PC-3 (cell line): ENCODE results near the gene NCF4. TPM values are rescaled to one million over a fixed set of nuclear protein-coding genes. Genes with fewer than 3 reads are reported as not detected.

Experiments used
- ATAC-seq: fragments of 200-7000 bp; cut with Tn5 transposase; 2 replicates; pipeline ENCODE4 v1.9.1; 2020; ENCODE audit warnings: mild to moderate bottlenecking, moderate library complexity
- BruUV-seq: library from RNA; stranded (reverse); fragments of 400-500 nt; replicated peaks from 2 replicates; lab custom pipeline; 2021; lab: Mats Ljungman, UMichigan
- CTCF ChIA-PET: fragments of 300-600 bp; sonication (Branson Sonifier 250); formaldehyde crosslinking; loops from one replicate; lab custom pipeline; 2022; ENCODE audit warnings: antibody characterized with exemption; lab: Charles Lee
- POLR2A ChIA-PET: fragments of 300-600 bp; sonication (Branson Sonifier 250); formaldehyde crosslinking; loops from one replicate; lab custom pipeline; 2022; ENCODE audit warnings: antibody characterized with exemption; ENCODE audit not compliant: unreplicated experiment; lab: Charles Lee
- DNase-seq: peaks from one replicate; pipeline ENCODE4 v3.0.0-alpha.2; 2015
- H2AFZ ChIP-seq: fragments of 300-600 bp; sonication (generic); 2 replicates; pipeline ENCODE4 v1.6.0; 2016; ENCODE audit warnings: antibody characterized with exemption, low read length
- H3F3A ChIP-seq: fragments of 300-600 bp; sonication (generic); one replicate; pipeline ENCODE4 v1.6.0; 2017; ENCODE audit warnings: antibody characterized with exemption, low read length, control low read depth, mild to moderate bottlenecking; ENCODE audit not compliant: unreplicated experiment
- H3K27ac ChIP-seq: fragments of 300-600 bp; sonication (generic); 2 replicates; pipeline ENCODE4 v1.5.1; 2016; ENCODE audit warnings: mild to moderate bottlenecking, low read length
- H3K27me3 ChIP-seq: fragments of 300-600 bp; sonication (generic); 2 replicates; pipeline ENCODE4 v1.6.1; 2016; ENCODE audit warnings: low read length, mixed read lengths
- H3K36me3 ChIP-seq: fragments of 300-600 bp; sonication (generic); 2 replicates; pipeline ENCODE4 v1.6.1; 2016; ENCODE audit warnings: low read depth, mixed run types, low read length, mixed read lengths
- H3K4me1 ChIP-seq: fragments of 300-600 bp; sonication (generic); 2 replicates; pipeline ENCODE4 v1.5.1; 2016; ENCODE audit warnings: low read length; ENCODE audit not compliant: insufficient read depth
- H3K4me2 ChIP-seq: fragments of 300-600 bp; sonication (generic); 2 replicates; pipeline ENCODE4 v1.6.0; 2016; ENCODE audit warnings: low read length
- H3K4me3 ChIP-seq: fragments of 300-600 bp; sonication (generic); 2 replicates; pipeline ENCODE4 v1.5.1; 2016; ENCODE audit warnings: mild to moderate bottlenecking, low read length, mixed read lengths
- H3K79me2 ChIP-seq: fragments of 300-600 bp; sonication (generic); 2 replicates; pipeline ENCODE4 v1.6.1; 2017; ENCODE audit warnings: low read length, mixed read lengths
- H3K9ac ChIP-seq: fragments of 300-600 bp; sonication (generic); 2 replicates; pipeline ENCODE4 v1.6.0; 2016; ENCODE audit warnings: mild to moderate bottlenecking, low read length
- H3K9me2 ChIP-seq: fragments of 300-600 bp; sonication (generic); replicated peaks from 2 replicates; pipeline ENCODE4 v1.6.1; 2016; ENCODE audit warnings: mixed run types, low read length, mixed read lengths
- H3K9me3 ChIP-seq: fragments of 300-600 bp; sonication (generic); 2 replicates; pipeline ENCODE4 v1.6.1; 2016; ENCODE audit warnings: low read length, mixed read lengths
- H4K20me1 ChIP-seq: fragments of 300-600 bp; sonication (generic); 2 replicates; pipeline ENCODE4 v1.6.1; 2016; ENCODE audit warnings: low read length, mixed read lengths
- EZH2 ChIP-seq: fragments of 300-600 bp; sonication (generic); IDR thresholded peaks from one replicate; pipeline ENCODE4 v1.6.1; 2017; ENCODE audit warnings: antibody characterized with exemption, mild to moderate bottlenecking, low read length; ENCODE audit not compliant: unreplicated experiment
- EZH2phosphoT487 ChIP-seq: fragments of 300-600 bp; sonication (generic); IDR thresholded peaks from 2 replicates; pipeline ENCODE4 v1.6.1; 2018; ENCODE audit warnings: mild to moderate bottlenecking, antibody characterized with exemption, low read length, borderline replicate concordance
- intact Hi-C: fragments of 100-400 bp; cut with micrococcal nuclease; formaldehyde crosslinking; loops from 2 replicates; pipeline ENCODE4 v1.9.0; 2023
- total RNA-seq: library from RNA; depleted of rRNA; stranded (reverse); fragments of >200 nt; gene quantifications from 2 replicates; pipeline ENCODE4 v1.2.3, GENCODE V29; 2014
- TF ChIP-seq, protein P1 (sequence below): fragments of 300-600 bp; sonication (generic); conservative IDR thresholded peaks from 2 replicates; pipeline ENCODE4 v1.5.1; 2017; ENCODE audit warnings: antibody characterized with exemption, low read depth, mild to moderate bottlenecking, low read length

Gene NCF4
- total RNA-seq, 1 experiment from 2014 or later, result 0.47 TPM

DNA sequence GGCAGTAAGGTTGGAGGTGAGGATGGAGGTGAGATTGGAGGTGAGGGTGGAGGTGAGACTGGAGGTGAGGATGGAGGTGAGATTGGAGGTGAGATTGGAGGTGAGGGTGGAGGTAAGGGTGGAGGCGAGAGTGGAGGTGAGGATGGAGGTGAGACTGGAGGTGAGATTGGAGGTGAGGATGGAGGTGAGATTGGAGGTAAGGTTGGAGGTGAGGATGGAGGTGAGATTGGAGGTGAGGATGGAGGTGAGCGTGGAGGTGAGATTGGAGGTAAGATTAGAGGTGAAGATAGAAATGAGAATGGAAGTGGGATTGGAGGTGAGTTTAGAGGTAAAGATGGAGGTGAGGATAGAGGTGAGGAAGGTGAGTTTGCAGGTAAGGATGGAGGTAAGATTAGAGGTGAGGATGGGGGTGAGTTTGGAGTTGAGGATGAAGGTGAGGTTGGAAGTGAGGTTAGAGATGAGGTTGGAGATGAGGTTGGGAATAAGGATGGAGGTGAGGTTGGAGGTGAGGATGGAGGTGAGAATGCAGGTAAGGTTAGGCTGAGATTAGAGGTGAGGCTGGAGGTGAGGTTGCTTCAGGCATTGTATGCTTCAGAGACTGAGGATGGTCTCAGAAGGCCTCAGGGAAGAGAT is 12.2 kb downstream of the NCF4 start:
- H3K4me1 ChIP-seq, result peaks cover 31% of the 10 kb centered on the region
- TF ChIP-seq, protein P1, sequence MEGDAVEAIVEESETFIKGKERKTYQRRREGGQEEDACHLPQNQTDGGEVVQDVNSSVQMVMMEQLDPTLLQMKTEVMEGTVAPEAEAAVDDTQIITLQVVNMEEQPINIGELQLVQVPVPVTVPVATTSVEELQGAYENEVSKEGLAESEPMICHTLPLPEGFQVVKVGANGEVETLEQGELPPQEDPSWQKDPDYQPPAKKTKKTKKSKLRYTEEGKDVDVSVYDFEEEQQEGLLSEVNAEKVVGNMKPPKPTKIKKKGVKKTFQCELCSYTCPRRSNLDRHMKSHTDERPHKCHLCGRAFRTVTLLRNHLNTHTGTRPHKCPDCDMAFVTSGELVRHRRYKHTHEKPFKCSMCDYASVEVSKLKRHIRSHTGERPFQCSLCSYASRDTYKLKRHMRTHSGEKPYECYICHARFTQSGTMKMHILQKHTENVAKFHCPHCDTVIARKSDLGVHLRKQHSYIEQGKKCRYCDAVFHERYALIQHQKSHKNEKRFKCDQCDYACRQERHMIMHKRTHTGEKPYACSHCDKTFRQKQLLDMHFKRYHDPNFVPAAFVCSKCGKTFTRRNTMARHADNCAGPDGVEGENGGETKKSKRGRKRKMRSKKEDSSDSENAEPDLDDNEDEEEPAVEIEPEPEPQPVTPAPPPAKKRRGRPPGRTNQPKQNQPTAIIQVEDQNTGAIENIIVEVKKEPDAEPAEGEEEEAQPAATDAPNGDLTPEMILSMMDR, result no peak
- TF ChIP-seq EZH2, result no peak
- TF ChIP-seq EZH2phosphoT487, result no peak
- no peaks in the 10 kb centered on the region for H3K9me2 ChIP-seq
- POLR2A ChIA-PET, result no interaction called here
- H3K9ac ChIP-seq, result no peak overlapping the region
- no peaks in the 10 kb centered on the region for H3F3A ChIP-seq
- DNase-seq, result no peak
- no peaks in the 10 kb centered on the region for H4K20me1 ChIP-seq
- H3K4me2 ChIP-seq, result no peak overlapping the region
- H3K27me3 ChIP-seq, result no peaks in the 10 kb centered on the region
- no peak overlapping the region for H3K27ac ChIP-seq
- intact Hi-C loops, result loop anchor here (1.0 kb wide), 1 partner anchor 105 kb away; no protein-coding TSS in a partner anchor
- no peak overlapping the region for H3K4me3 ChIP-seq
- no TSS peak for BruUV-seq
- no peak overlapping the region for H2AFZ ChIP-seq
- CTCF ChIA-PET, result no interaction called here
- H3K36me3 ChIP-seq, result no peaks in the 10 kb centered on the region
- no peak for ATAC-seq
- no peaks in the 10 kb centered on the region for H3K9me3 ChIP-seq
- H3K79me2 ChIP-seq, result no peaks in the 10 kb centered on the region

GRCh38 chr22:36873614-36874308 is 13.0 kb downstream of the NCF4 start:
- no peaks in the 10 kb centered on the region for H3K9me3 ChIP-seq
- no peaks in the 10 kb centered on the region for H3F3A ChIP-seq
- H3K36me3 ChIP-seq, result no peaks in the 10 kb centered on the region
- ChIA-PET CTCF (no interaction called here), POLR2A (no interaction called here)
- H3K79me2 ChIP-seq, result no peaks in the 10 kb centered on the region
- ATAC-seq (peak; percentile 61), DNase-seq (peak; percentile 55)
- peak overlapping the region; percentile 18; the same call in 1 of the 2 replicates for H2AFZ ChIP-seq
- BruUV-seq, result no TSS peak
- H3K9me2 ChIP-seq, result no peaks in the 10 kb centered on the region
- H3K9ac ChIP-seq, result no peak overlapping the region
- no peak for TF ChIP-seq EZH2phosphoT487
- TF ChIP-seq, protein P1, result peak; percentile 53; the same call in 1 of the 2 replicates
- H3K27me3 ChIP-seq, result peaks cover 5% of the 10 kb centered on the region; the same call in 1 of the 2 replicates
- intact Hi-C loops, result loop anchor here (1.0 kb wide), 1 partner anchor 105 kb away; no protein-coding TSS in a partner anchor
- 0 out of 2 replicates have a peak overlapping the region, but pooled peaks have one; percentile 25 for H3K27ac ChIP-seq
- no peak overlapping the region for H3K4me2 ChIP-seq
- no peak overlapping the region for H3K4me3 ChIP-seq
- no peaks in the 10 kb centered on the region for H4K20me1 ChIP-seq
- peaks cover 31% of the 10 kb centered on the region for H3K4me1 ChIP-seq

GRCh38 chr22:36874309-36874696 is 13.5 kb downstream of the NCF4 start:
- no peaks in the 10 kb centered on the region for H3K9me3 ChIP-seq
- no peaks in the 10 kb centered on the region for H3K9me2 ChIP-seq
- no peak overlapping the region for H2AFZ ChIP-seq
- H3K4me1 ChIP-seq, result peaks cover 31% of the 10 kb centered on the region
- ChIA-PET CTCF (no interaction called here), POLR2A (no interaction called here)
- H3K4me2 ChIP-seq, result no peak overlapping the region
- no peaks in the 10 kb centered on the region for H3K79me2 ChIP-seq
- intact Hi-C loops, result no loop called here
- BruUV-seq, result no TSS peak
- peaks cover 7% of the 10 kb centered on the region; the same call in 1 of the 2 replicates for H3K27me3 ChIP-seq
- no peaks in the 10 kb centered on the region for H3F3A ChIP-seq
- no peak overlapping the region for H3K9ac ChIP-seq
- H3K4me3 ChIP-seq, result no peak overlapping the region
- H3K36me3 ChIP-seq, result no peaks in the 10 kb centered on the region
- no peak for ATAC-seq
- TF ChIP-seq, protein P1, result no peak
- TF ChIP-seq EZH2phosphoT487, result no peak
- no peak for DNase-seq
- 0 out of 2 replicates have a peak overlapping the region, but pooled peaks have one; percentile 25 for H3K27ac ChIP-seq
- no peaks in the 10 kb centered on the region for H4K20me1 ChIP-seq
